Measurements from ENCODE around the gene MPPED1.

MPPED1 gene

GRCh38 chr22:43393132-43393843, 18.5 kb upstream of the MPPED1 start:
- DNase-seq: no peak

- no peak for DNase-seq
Observed at GRCh38 chr22:43393844-43394474, 17.9 kb upstream of the MPPED1 start.

GRCh38 chr22:43395086-43395695, 16.6 kb upstream of the MPPED1 start:
- no peak for DNase-seq

GRCh38 chr22:43396321-43396933, 15.4 kb upstream of the MPPED1 start:
- DNase-seq: no peak

GRCh38 chr22:43396934-43397457, 14.8 kb upstream of the MPPED1 start:
- DNase-seq: no peak

- DNase-seq: no peak
Observed at GRCh38 chr22:43397766-43398165, 14.0 kb upstream of the MPPED1 start.

GRCh38 chr22:43398246-43398645, 13.6 kb upstream of the MPPED1 start:
- no peak for DNase-seq

- DNase-seq: no peak
Observed at GRCh38 chr22:43398910-43399309, 12.9 kb upstream of the MPPED1 start.

- DNase-seq: peak; percentile 57
Observed at GRCh38 chr22:43399338-43399979, 12.4 kb upstream of the MPPED1 start.

- no peak for DNase-seq
Observed at GRCh38 chr22:43399980-43400358, 11.8 kb upstream of the MPPED1 start.

GRCh38 chr22:43400449-43400848, 11.4 kb upstream of the MPPED1 start:
- no peak for DNase-seq

GRCh38 chr22:43401233-43401632, 10.6 kb upstream of the MPPED1 start:
- DNase-seq: no peak

- DNase-seq: no peak
Observed at GRCh38 chr22:43401661-43402060, 10.2 kb upstream of the MPPED1 start.

GRCh38 chr22:43402128-43402527, 9.7 kb upstream of the MPPED1 start:
- no peak for DNase-seq

- DNase-seq: no peak
Observed at GRCh38 chr22:43404673-43405385, 7.0 kb upstream of the MPPED1 start.

- no peak for DNase-seq
Observed at GRCh38 chr22:43406186-43406790, 5.5 kb upstream of the MPPED1 start.

- no peak for DNase-seq
Observed at GRCh38 chr22:43407591-43407990, 4.2 kb upstream of the MPPED1 start.

GRCh38 chr22:43408009-43408408, 3.8 kb upstream of the MPPED1 start:
- no peak for DNase-seq

GRCh38 chr22:43409046-43409445, 2.8 kb upstream of the MPPED1 start:
- DNase-seq: no peak

GRCh38 chr22:43409800-43410199, 2.0 kb upstream of the MPPED1 start:
- no peak for DNase-seq

- no peak for DNase-seq
Observed at GRCh38 chr22:43411040-43411868, 560 bp upstream of the MPPED1 start.

All from SHP77 treated with DMSO at 0.1 percent for 48 hours (cell line).